ENCODE measurements around the gene POLE2. TPM values are rescaled to one million over a fixed set of nuclear protein-coding genes. Genes with fewer than 3 reads are reported as not detected.

The POLE2 gene
- total RNA-seq, 4 donors from 2014 or later = 0.39 to 0.83 (median 0.46) TPM; not detected in 1

Small RNA genes within 50 kb of the gene (small RNA-seq; reads per million reads assigned to genes)
- gene AL139099.3 (0 reads per million in 3 donors), gene RNU6ATAC30P (0 reads per million in 3 donors)

Other genes with a start within 250 kb of the POLE2 start
- 1,000 to 10,000 TPM in 3 of 4 donors, 100 to 1,000 TPM in 1; 795 to 7,884 (median 5,092) TPM for gene RPS29, start 101.8 kb downstream of the POLE2 start, total RNA-seq
- gene LRR1, start 89.3 kb downstream of the POLE2 start, total RNA-seq = 10 to 100 TPM in 2 of 4 donors, 1 to 10 TPM in 2; 8.6 to 17.8 (median 10.3) TPM
- 100 to 1,000 TPM; 200 to 323 (median 277) TPM for gene RPL36AL, start 67.6 kb downstream of the POLE2 start, total RNA-seq
- 10 to 100 TPM; 20.3 to 29.5 (median 24.1) TPM for gene MGAT2, start 67.4 kb downstream of the POLE2 start, total RNA-seq
- gene DNAAF2, start 53.0 kb downstream of the POLE2 start, total RNA-seq = 1 to 10 TPM; 6.5 to 8.8 (median 7.6) TPM
- gene KLHDC1, start 4.9 kb upstream of the POLE2 start, total RNA-seq = 1 to 10 TPM; 7.6 to 8.3 (median 8.0) TPM
- 100 to 1,000 TPM in 1 of 4 donors, 10 to 100 TPM in 3; 72.2 to 102 (median 85.8) TPM for gene KLHDC2, start 79.9 kb upstream of the POLE2 start, total RNA-seq
- gene NEMF, start 164.6 kb upstream of the POLE2 start, total RNA-seq = 10 to 100 TPM; 40.6 to 71.0 (median 56.4) TPM
- gene ARF6, start 204.9 kb upstream of the POLE2 start, total RNA-seq = 10 to 100 TPM; 41.5 to 66.4 (median 51.7) TPM

Data from esophagus muscularis mucosa (tissue), 4 donors.